Right cardiac atrium (tissue), 5 donors: ENCODE results near the gene SRXN1. TPM values are rescaled to one million over a fixed set of nuclear protein-coding genes. Genes with fewer than 3 reads are reported as not detected.
"Not testable (repeated sequence)": the region's sequence is repeated elsewhere in the genome, so short reads cannot be mapped to it uniquely, and the experiment has no call there.

Experiments
- ATAC-seq, 2 donors: fragments of 200-7000 bp; cut with Tn5 transposase; one replicate each; pipeline versions ENCODE4 v1.8.0 to v1.9.1; 2020; ENCODE audit warnings: moderate library complexity in 2 of 2, mild to moderate bottlenecking in 1 of 2
- DNase-seq, 3 donors: peaks; one replicate each; pipeline ENCODE4 v3.0.0-alpha.2; 2020
- H3K27ac ChIP-seq: one replicate; pipeline ENCODE4 v1.5.1; 2013; ENCODE audit warnings: mild to moderate bottlenecking, low read length, control low read depth, moderate library complexity
- H3K27me3 ChIP-seq: one replicate; pipeline ENCODE4 v1.6.1; 2013; ENCODE audit not compliant: control insufficient read depth, insufficient read depth
- H3K4me1 ChIP-seq: one replicate; pipeline ENCODE4 v1.6.1; 2013; ENCODE audit warnings: low read length; ENCODE audit not compliant: control insufficient read depth, insufficient read depth
- H3K4me3 ChIP-seq: one replicate; pipeline ENCODE4 v1.5.1; 2013; ENCODE audit warnings: low read length, control low read depth
- H3K9me3 ChIP-seq: one replicate; pipeline ENCODE4 v1.6.1; 2013; ENCODE audit warnings: low read length; ENCODE audit not compliant: control insufficient read depth
- WGBS: extraction: QIAGEN DNeasy Blood & Tissue Kit; methylation state at CpG from one replicate; pipeline ENCODE4 v1.1.7; 2013; 5-methylcytosine and 5-hydroxymethylcytosine counted together
- intact Hi-C, 4 donors: fragments of 100-400 bp; cut with DNase I; formaldehyde crosslinking; loops; one replicate each; pipeline versions ENCODE4 v1.11.0 to v1.14.0; 2022 to 2023
- long read RNA-seq, 4 donors: library from polyadenylated mRNA; unstranded; transcript quantifications; one replicate each; pipeline ENCODE4 v2.0.0, GENCODE V29; 2020 to 2021
- polyA plus RNA-seq: library from polyadenylated mRNA; stranded (reverse); fragments of 200-250 nt; gene quantifications from one replicate; pipeline ENCODE4 v1.2.3, GENCODE V29; 2013
- total RNA-seq, 4 donors: library from RNA; stranded (reverse); fragmentation: NEBNext Ultra II Directional; extraction: Animal tissue kit (Norgen Biotek cat#: 25700); gene quantifications; one replicate each; pipeline ENCODE4 v1.2.1, GENCODE V29; 2021
- donor health status: healthy with polysubstance abuse.
- donor health status: DM: no; HTN: yes; CAD: no.
- donor health status: DM: no; HTN: no; CAD: no.
- donor health status: DM: no; HTN: yes; CAD: no; lungs with severe emphysema.
- donor health status: DM: yes; HTN: yes; CAD: no.

Gene SRXN1
- total RNA-seq (10 to 100 TPM; 41.0 to 50.2 (median 44.1) TPM), polyA plus RNA-seq (23.9 TPM)
- long read RNA-seq, donor 1, transcript SRXN1-201 (2 exons, 2,698 nt): major isoform, 480 of 527 reads
- long read RNA-seq, donor 1, partial matches to known transcripts: 44 of 527 reads
- long read RNA-seq, donor 1, other reads (novel, unspliced or antisense): 3 of 527 reads
- long read RNA-seq, donor 2, transcript SRXN1-201 (2 exons, 2,698 nt): major isoform, 226 of 230 reads
- long read RNA-seq, donor 2, partial matches to known transcripts: 0 of 230 reads
- long read RNA-seq, donor 2, other reads (novel, unspliced or antisense): 4 of 230 reads
- long read RNA-seq, donor 3, transcript SRXN1-201 (2 exons, 2,698 nt): major isoform, 9 of 9 reads
- long read RNA-seq, donor 3, partial matches to known transcripts: 0 of 9 reads
- long read RNA-seq, donor 3, other reads (novel, unspliced or antisense): 0 of 9 reads
- long read RNA-seq, donor 4, transcript SRXN1-201 (2 exons, 2,698 nt): major isoform, 214 of 235 reads
- long read RNA-seq, donor 4, partial matches to known transcripts: 0 of 235 reads
- long read RNA-seq, donor 4, other reads (novel, unspliced or antisense): 21 of 235 reads

DNA sequence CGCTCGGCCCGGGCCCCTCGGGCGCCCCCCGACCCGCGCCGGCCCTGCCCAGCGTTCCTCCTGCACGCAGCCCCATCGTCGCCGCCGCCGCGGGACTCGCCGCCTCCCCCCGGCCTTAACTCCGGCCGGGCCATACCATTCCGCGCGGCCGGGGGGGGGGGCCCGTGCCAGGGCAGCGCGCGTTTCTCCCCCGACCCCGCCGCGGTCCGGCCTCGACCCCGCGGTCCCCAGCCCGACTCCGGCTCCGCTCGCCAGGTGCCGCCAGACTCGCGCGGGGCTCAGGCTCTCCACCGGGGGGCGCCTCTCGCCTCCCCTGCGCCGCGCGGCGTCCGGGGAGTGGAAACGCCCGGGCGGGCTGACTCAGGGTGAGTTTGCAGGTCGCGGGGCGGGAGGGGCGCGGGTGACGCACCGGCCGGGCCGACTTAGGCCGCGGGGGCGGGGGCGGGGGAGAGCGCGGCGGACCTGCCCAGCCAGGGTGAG is at the start of gene SRXN1:
Gene SRXN1, minus strand, starts transcription at position 91 of the 480 bp plus-strand sequence. Its CDS starts 15 bp downstream, at position 76.
- peak; percentile 94 to 96 for ATAC-seq
- Histone ChIP-seq H3K4me3 (peak within 1 kb of the TSS; percentile 82), H3K27me3 (no peaks in the 10 kb centered on the region), H3K9me3 (no peaks in the 10 kb centered on the region), H3K4me1 (peaks cover 9% of the 10 kb centered on the region), H3K27ac (peak within 1 kb of the TSS; percentile 96)
- under 1% methylated on average over 74 of the region's 74 CpGs for WGBS
- DNase-seq: peak; percentile 92 to 96 (median 96)
- intact Hi-C loops: loop anchor here (2.0 to 10.0 kb wide), 4 partner anchors 72 to 298 kb away; no protein-coding TSS in a partner anchor

DNA sequence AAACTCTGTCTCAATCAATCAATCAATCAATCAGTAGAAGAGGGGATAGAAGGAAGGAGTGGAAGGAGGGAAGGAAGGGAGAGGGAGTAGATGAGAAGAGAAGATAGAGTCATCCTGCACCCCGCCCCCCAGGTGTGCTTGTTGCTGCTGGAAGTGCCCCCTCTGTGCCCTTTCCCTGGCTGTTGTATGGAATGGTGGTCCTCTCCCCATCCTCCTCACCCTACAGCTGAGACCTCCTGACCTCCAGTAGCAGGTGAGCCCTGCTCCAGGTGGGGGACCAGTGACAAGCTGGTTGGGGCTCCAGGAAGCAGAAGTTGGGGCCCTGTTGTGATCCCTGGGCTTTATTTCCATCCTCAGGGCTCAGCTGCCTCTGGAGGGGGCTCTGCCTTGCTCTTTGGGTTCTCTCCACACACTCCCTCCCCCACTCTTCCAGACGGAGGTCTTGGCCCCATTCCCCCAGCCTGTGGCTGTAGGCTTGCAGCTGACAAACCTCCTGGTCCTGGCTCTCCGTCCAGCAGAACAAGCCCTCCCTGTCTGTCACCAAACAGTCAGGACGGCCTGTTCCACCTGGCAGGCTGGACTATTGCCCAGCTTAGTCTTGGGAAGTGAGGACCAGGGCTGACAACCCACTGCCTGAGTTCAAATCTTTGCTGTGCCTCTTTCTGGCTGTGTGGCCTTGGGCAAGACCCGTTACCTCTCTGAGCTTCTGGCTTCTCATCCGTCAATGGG is 48.6 kb upstream of the SRXN1 start:
- no peak overlapping the region for H3K27ac ChIP-seq
- H3K4me3 ChIP-seq: no peak overlapping the region
- no peaks in the 10 kb centered on the region for H3K27me3 ChIP-seq
- intact Hi-C loops: no loop called here
- DNase-seq: no peak
- WGBS: 54% methylated on average over 6 of the region's 6 CpGs
- H3K9me3 ChIP-seq: no peaks in the 10 kb centered on the region
- no peak for ATAC-seq
- H3K4me1 ChIP-seq: no peaks in the 10 kb centered on the region

DNA sequence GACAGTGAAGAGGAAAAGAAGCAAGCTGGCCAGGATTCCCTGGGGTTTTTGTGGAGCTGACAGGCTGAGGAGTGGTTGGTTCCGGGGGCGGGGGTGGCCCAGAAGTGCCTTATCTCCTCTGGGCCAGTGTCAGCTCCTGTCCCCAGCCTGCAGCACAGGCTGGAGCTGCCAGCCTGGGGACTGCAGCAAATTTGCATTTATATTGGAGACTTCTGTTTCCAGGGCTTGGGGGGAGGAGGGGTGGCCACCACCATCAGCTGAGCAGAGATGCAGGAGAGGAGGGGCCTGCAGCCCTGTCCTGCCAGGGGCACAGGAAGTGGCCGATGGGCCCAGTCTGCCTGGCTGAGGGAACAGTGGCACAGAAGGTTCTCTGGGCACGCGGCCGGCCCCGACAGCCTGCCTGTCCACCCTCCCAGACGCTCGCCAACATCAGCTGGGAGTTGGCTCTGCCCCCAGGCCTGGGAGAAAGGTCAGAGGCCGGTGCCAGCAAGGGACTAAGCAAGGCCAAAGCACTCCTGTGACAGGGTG is 46.9 kb upstream of the SRXN1 start:
- Histone ChIP-seq H3K4me3 (no peak overlapping the region), H3K4me1 (no peaks in the 10 kb centered on the region), H3K27ac (peak overlapping the region; percentile 77), H3K9me3 (no peaks in the 10 kb centered on the region), H3K27me3 (no peaks in the 10 kb centered on the region)
- intact Hi-C loops: no loop called here
- DNase-seq (peak; percentile 44 to 88 (median 82)), ATAC-seq (peak; percentile 79 to 88)
- WGBS: 34% methylated on average over 10 of the region's 10 CpGs

DNA sequence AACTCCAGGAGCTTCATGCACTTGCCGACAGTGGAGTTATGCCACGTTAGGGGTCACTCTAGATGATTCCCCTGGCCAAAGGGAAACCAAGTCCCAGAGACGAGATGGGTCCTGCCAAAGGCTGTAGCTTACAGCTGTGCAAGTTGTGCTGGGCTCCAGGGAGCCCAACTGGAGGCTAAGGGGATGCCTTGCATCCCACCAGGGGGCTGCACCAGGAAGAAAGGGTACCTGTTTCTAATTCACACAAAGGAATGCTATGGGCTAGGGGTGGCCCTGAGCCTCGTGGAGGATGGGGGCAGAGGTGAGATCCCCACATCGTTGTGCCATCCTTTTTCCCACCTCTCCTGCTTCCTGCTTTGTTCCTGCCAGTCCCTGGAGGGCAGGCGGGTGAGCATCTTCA is 46.3 kb upstream of the SRXN1 start:
- no peak for DNase-seq
- 49% methylated on average over 6 of the region's 6 CpGs for WGBS
- H3K9me3 ChIP-seq: no peaks in the 10 kb centered on the region
- H3K4me3 ChIP-seq: no peak overlapping the region
- no peak for ATAC-seq
- no peaks in the 10 kb centered on the region for H3K27me3 ChIP-seq
- H3K27ac ChIP-seq: peak overlapping the region; percentile 19
- intact Hi-C loops: no loop called here
- no peaks in the 10 kb centered on the region for H3K4me1 ChIP-seq

DNA sequence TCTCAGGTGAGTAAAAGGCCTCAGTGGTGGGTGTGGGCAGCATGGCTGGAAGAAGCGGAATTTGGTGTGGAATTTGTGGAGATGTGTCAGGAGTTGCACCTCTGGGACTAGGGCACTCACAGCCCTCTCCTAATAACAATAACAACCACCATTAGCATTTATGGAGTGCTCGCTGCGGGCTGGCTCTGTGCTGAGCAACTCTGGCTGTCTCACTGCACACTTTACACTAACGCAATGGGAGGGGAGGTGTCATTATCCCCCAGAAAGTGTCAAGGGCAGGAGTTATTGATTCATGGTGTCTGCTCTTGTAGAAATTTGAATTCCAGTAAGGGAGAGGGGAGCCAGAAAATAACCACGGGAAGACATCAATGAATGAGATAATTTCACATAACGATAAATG is 45.3 kb upstream of the SRXN1 start:
- ATAC-seq (no peak), DNase-seq (no peak)
- H3K27me3 ChIP-seq: no peaks in the 10 kb centered on the region
- H3K27ac ChIP-seq: no peak overlapping the region
- no peak overlapping the region for H3K4me3 ChIP-seq
- no peaks in the 10 kb centered on the region for H3K4me1 ChIP-seq
- H3K9me3 ChIP-seq: no peaks in the 10 kb centered on the region
- intact Hi-C loops: no loop called here
- WGBS: 77% methylated on average over 6 of the region's 6 CpGs

DNA sequence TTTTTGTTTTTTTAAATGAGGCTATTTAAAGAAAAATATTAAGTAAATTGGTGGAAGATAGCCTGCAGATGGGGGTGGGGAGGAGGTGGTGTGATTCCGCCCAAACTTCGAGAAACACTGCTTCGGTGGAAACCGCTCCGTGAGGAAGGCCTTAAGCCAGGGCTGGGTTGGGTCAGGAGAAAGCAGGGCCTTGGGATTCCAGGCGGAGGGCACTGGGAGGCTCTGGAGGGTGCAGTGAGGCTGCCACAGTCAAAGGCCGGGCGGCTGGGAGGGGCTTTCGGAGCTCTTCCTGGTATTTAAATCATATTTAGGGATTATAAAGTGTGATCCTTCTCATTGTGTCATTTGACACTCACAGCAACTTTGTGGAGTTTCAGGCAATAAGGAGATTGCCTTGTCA is 44.8 kb upstream of the SRXN1 start:
- Histone ChIP-seq H3K9me3 (no peaks in the 10 kb centered on the region), H3K27me3 (no peaks in the 10 kb centered on the region), H3K4me3 (no peak overlapping the region), H3K27ac (no peak overlapping the region), H3K4me1 (no peaks in the 10 kb centered on the region)
- ATAC-seq (no peak), DNase-seq (no peak)
- WGBS: 82% methylated on average over 9 of the region's 9 CpGs
- intact Hi-C loops: no loop called here

DNA sequence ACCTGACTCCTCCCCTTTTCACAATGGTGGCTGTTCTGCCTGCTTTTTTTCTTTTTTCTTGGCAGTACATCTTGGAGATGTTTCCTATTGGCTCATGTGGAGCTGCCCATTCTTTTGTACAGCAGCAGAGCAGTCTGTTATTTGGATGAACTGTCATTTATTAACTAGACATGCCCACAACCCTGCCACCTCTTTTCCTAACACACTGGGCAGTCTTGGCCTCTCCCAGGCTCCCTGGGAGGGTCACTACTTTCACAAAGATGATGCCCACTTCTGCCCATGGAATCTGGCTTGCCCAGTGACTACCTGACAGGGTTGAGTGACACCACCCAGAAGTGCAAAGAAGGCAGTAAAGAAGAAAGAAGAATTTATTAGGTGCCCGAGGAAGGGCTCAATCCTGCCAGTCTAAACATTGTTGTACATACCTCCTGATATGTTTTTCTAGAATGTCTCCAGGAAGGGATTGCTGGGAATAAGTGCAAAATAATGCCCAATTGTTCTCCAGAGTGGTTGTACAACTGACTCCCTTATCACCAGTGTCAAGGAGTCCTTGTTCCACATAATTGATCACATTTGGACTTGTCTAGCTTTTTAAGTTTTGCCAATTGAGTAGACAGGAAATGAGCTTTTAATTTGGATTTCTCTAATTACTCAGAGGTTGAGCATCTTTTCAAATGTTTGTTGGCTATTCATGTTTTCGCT is 42.3 kb upstream of the SRXN1 start:
- no peak for ATAC-seq
- no peaks in the 10 kb centered on the region for H3K27me3 ChIP-seq
- no peak for DNase-seq
- H3K27ac ChIP-seq: no peak overlapping the region
- H3K4me1 ChIP-seq: no peaks in the 10 kb centered on the region
- H3K4me3 ChIP-seq: no peak overlapping the region
- 59% methylated on average over 2 of the region's 2 CpGs for WGBS
- intact Hi-C loops: no loop called here
- no peaks in the 10 kb centered on the region for H3K9me3 ChIP-seq

DNA sequence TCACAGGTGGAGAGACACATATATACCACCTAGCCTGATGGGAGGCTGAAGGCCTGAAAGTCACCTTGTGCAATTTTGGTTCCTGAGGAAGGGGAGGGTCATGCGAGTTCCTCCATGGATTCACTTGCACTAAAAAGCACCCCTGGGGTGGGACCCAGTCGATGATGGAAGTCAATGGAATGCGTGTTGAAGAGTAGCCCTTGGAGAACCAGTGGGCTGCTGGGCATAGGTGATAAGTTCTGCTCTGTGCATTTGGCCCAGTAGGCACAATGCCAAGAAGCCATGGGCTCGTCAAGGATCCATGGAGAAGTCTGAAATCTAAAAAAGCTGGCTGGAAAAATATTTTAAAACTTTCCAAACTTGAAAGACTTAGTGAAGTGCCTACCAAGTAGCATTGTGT is 41.5 kb upstream of the SRXN1 start:
- no peak overlapping the region for H3K4me3 ChIP-seq
- ATAC-seq (no peak), DNase-seq (no peak)
- H3K9me3 ChIP-seq: no peaks in the 10 kb centered on the region
- H3K27me3 ChIP-seq: no peaks in the 10 kb centered on the region
- H3K4me1 ChIP-seq: no peaks in the 10 kb centered on the region
- WGBS: 71% methylated on average over 4 of the region's 4 CpGs
- no peak overlapping the region for H3K27ac ChIP-seq
- intact Hi-C loops: no loop called here

DNA sequence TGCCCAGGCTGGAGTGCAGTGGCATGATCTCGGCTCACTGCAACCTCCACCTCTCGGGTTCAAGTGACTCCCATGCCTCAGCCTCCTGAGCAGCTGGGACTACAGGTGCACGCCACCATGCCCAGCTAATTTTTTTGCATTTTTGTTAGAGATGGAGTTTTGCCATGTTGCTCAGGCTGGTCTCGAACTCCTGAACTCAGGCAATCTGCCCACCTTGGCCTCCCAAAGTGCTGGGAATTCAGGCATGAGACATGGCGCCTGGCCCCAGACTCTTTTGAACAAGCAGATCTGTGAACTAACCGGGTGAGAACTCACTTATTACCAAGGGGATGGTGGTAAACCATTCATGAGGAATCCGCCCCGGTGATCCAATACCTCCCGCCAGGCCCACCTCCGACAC is 40.8 kb upstream of the SRXN1 start:
- WGBS: 88% methylated on average over 10 of the region's 10 CpGs
- H3K27ac ChIP-seq, H3K4me1 ChIP-seq, H3K9me3 ChIP-seq, ATAC-seq, DNase-seq, intact Hi-C loops, H3K27me3 ChIP-seq, H3K4me3 ChIP-seq: not testable (repeated sequence)

DNA sequence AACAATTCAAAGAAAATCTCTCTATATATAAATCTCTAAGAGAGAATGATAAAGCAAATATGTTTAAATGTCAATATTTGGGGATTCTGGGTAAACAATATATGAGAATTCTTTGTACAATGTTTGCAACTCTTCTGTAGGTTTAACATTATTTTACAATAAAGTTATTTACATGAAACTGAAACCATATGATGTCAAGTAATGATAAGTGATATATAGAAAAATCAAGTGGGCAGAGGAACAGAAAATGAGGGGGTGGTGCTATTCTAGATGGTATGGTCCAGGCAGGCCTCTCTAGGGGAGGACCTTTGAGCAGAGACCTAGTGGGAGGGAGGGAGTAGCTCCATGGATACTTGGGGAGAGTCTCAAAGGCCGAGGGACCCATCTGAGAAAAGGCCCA is 39.0 kb upstream of the SRXN1 start:
- intact Hi-C loops: no loop called here
- DNase-seq: no peak
- WGBS: 38% methylated on average over 1 of the region's 1 CpG
- Histone ChIP-seq H3K27ac (no peak overlapping the region), H3K4me3 (no peak overlapping the region), H3K27me3 (no peaks in the 10 kb centered on the region), H3K4me1 (no peaks in the 10 kb centered on the region), H3K9me3 (no peaks in the 10 kb centered on the region)
- no peak for ATAC-seq
